DOHH2 (cell line): Measurements from ENCODE around the gene ZFAND3.

Experiments
- EZH2phosphoT487 ChIP-seq: fragments of 200-600 bp; sonication (generic); IDR thresholded peaks from 2 replicates; pipeline ENCODE4 v1.6.1; 2017; ENCODE audit warnings: borderline replicate concordance, mild to moderate bottlenecking, antibody characterized with exemption, low read length, moderate library complexity, mixed read lengths
- TF ChIP-seq, protein P1 (sequence below): fragments of 200-600 bp; sonication (generic); IDR thresholded peaks from one replicate; pipeline ENCODE4 v1.5.1; 2014; ENCODE audit warnings: antibody characterized with exemption, mild to moderate bottlenecking, low read depth, low read length; ENCODE audit not compliant: poor library complexity, severe bottlenecking

DNA sequence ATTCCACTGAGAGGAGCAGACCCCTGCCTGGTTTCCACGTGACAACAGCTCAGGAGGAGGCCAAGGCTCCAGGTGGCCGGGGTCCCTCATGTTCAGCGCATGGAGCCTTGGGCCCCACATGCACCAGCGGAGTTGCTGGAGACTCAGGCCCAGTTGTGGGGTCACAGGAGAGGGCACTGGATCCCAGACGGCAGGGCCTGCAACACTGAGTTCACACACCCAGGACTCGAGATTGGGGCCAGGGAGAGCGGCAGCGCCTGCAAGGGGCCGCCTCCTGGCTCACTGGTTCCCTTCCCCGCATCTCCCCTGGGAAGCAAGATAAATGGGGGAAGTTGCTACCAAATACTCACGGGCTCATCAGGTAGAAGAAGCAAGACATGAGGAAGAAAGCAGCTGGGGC lies 348.1 kb downstream of the ZFAND3 start:
- TF ChIP-seq, protein P1, sequence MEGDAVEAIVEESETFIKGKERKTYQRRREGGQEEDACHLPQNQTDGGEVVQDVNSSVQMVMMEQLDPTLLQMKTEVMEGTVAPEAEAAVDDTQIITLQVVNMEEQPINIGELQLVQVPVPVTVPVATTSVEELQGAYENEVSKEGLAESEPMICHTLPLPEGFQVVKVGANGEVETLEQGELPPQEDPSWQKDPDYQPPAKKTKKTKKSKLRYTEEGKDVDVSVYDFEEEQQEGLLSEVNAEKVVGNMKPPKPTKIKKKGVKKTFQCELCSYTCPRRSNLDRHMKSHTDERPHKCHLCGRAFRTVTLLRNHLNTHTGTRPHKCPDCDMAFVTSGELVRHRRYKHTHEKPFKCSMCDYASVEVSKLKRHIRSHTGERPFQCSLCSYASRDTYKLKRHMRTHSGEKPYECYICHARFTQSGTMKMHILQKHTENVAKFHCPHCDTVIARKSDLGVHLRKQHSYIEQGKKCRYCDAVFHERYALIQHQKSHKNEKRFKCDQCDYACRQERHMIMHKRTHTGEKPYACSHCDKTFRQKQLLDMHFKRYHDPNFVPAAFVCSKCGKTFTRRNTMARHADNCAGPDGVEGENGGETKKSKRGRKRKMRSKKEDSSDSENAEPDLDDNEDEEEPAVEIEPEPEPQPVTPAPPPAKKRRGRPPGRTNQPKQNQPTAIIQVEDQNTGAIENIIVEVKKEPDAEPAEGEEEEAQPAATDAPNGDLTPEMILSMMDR: no peak
- TF ChIP-seq EZH2phosphoT487: no peak
